ENCODE measurements around the gene MRPL49. TPM values are rescaled to one million over a fixed set of nuclear protein-coding genes. Genes with fewer than 3 reads are reported as not detected.

Gene MRPL49
- total RNA-seq, 4 donors from 2014 or later: 68.1 to 76.2 (median 72.0) TPM

DNA sequence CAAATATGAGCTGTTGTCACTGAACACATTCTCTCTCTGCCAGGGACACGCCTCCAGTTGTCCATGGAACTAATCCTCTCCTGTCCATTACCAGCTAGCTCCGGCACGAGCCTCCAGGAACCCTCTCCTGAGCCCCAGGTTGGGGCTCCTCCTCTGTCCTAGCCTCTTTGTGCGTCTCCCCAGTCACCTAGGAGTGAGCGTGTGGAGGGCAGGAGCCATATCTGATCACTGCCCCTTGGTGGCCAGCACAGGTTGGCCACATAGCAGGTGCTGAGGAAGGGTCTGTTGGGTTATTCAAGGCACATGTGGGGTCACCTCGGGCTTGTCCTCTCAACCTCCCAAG, 9.7 kb downstream of the MRPL49 start:
- peaks cover 50 to 63% (median 51%) of the 10 kb centered on the region in 3 donors for H3K36me3 ChIP-seq
- TF ChIP-seq, protein P1, sequence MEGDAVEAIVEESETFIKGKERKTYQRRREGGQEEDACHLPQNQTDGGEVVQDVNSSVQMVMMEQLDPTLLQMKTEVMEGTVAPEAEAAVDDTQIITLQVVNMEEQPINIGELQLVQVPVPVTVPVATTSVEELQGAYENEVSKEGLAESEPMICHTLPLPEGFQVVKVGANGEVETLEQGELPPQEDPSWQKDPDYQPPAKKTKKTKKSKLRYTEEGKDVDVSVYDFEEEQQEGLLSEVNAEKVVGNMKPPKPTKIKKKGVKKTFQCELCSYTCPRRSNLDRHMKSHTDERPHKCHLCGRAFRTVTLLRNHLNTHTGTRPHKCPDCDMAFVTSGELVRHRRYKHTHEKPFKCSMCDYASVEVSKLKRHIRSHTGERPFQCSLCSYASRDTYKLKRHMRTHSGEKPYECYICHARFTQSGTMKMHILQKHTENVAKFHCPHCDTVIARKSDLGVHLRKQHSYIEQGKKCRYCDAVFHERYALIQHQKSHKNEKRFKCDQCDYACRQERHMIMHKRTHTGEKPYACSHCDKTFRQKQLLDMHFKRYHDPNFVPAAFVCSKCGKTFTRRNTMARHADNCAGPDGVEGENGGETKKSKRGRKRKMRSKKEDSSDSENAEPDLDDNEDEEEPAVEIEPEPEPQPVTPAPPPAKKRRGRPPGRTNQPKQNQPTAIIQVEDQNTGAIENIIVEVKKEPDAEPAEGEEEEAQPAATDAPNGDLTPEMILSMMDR (IDR thresholded peaks at IDR 0.05): no peak
- no peak for TF ChIP-seq POLR2A (IDR thresholded peaks at IDR 0.05)
- no peaks in the 10 kb centered on the region for H3K9me3 ChIP-seq
- H3K27ac ChIP-seq: peak overlapping the region in 1 of 4 donors; percentile 99
- DNase-seq: no peak
- H3K4me1 ChIP-seq: peaks cover 22 to 48% (median 23%) of the 10 kb centered on the region in 3 donors
- intact Hi-C loops (cut with DNase I): no loop called here
- H3K27me3 ChIP-seq: no peaks in the 10 kb centered on the region
- no peak overlapping the region for H3K4me3 ChIP-seq
- 71 to 91% methylated on average over 5 of the region's 6 CpGs for WGBS, 2 donors

DNA sequence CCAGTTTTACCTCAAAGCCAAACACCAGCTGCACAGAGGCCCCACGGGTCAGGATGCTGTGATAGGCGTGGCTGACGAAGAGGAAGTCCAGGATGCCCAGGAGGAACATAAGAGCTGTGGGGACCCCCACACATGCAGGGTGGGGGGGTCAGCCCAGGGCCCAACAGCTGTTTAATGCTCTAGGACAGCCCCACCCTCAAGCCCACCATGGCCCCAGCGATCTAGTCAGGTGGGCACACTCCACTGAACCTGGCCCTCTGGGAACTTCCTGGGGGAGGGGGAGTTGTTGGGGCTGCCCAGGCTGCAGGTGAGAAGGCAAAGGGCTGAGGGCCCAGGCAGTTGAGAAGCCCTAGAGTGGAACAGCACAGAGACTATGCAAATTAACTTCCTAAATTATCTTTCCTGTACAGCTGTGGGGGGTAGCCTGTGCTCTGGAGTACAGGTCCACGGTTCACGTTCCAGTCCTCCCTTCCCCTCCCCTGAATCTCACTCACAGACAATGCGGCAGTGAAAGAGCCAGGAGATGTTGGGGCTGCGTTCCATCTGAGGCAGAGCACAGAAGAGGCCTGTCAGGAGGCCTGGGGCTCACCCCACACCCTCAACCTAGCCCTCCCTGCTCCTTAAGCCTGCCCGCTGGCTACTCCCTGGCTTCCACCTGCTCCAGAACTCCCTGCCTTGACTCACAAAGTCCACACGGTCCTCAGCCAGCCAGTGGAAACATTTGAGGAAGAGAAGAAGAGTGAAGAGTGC, 10.3 kb downstream of the MRPL49 start:
- H3K36me3 ChIP-seq: peaks cover 48 to 57% (median 49%) of the 10 kb centered on the region in 3 donors
- DNase-seq: no peak
- H3K27ac ChIP-seq: peak overlapping the region; percentile 97 to 99 (median 98)
- H3K27me3 ChIP-seq: no peaks in the 10 kb centered on the region
- peaks cover 22 to 50% (median 23%) of the 10 kb centered on the region in 3 donors for H3K4me1 ChIP-seq
- H3K9me3 ChIP-seq: no peaks in the 10 kb centered on the region
- intact Hi-C loops (cut with DNase I): no loop called here
- TF ChIP-seq, protein P1 (IDR thresholded peaks at IDR 0.05): no peak
- TF ChIP-seq POLR2A (IDR thresholded peaks at IDR 0.05): no peak
- WGBS, 2 donors: 56 to 70% methylated on average over 4 to 5 of the region's 10 CpGs
- peak overlapping the region in 2 of 4 donors; percentile 72 to 84 for H3K4me3 ChIP-seq

DNA sequence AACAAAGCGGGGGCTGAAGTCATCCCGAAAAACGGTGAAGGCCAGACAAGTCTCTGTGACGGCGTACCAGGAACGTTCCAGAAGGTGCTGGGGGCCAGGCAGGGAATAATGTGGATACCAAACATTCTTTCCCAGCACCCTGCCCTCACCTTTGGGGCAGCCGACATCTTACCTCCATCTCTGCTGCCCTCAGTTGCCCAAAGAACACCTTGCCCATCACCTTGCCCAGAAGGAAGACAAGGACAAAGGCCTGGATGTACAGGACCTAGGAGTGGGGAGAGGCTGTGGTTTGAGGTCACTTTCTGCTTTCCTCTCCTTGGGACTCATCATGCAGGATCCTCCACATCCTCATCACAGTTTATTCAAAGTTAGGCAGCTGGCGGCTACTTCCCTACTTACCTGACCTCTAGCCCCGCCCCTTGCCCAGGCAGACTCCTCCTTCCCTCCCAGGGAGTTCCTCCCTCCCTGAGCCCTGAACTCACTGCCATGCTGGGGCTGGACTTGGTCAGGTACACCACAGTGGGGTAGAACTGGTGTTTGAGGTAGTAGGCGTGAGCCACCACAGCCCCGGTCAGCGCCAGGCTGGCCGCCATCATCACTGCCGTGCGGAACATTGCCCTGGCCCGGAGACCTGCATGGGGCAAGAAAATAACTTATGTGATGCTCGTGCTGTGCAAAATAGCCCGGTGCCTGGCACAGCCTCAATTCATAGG, 11.0 kb downstream of the MRPL49 start:
- DNase-seq: no peak
- peak overlapping the region; percentile 67 to 84 (median 76) for H3K4me3 ChIP-seq
- WGBS, 2 donors: 39 to 44% methylated on average over 5 to 16 of the region's 18 CpGs
- H3K9me3 ChIP-seq: no peaks in the 10 kb centered on the region
- H3K27ac ChIP-seq: peak overlapping the region; percentile 97 to 99 (median 98)
- peak in 1 of 4 donors; percentile 40 for TF ChIP-seq POLR2A (IDR thresholded peaks at IDR 0.05)
- TF ChIP-seq, protein P1 (IDR thresholded peaks at IDR 0.05): no peak
- peaks cover 22 to 54% (median 23%) of the 10 kb centered on the region in 3 donors for H3K4me1 ChIP-seq
- H3K27me3 ChIP-seq: no peaks in the 10 kb centered on the region
- peaks cover 41 to 50% (median 42%) of the 10 kb centered on the region in 3 donors for H3K36me3 ChIP-seq
- intact Hi-C loops (cut with DNase I): no loop called here

DNA sequence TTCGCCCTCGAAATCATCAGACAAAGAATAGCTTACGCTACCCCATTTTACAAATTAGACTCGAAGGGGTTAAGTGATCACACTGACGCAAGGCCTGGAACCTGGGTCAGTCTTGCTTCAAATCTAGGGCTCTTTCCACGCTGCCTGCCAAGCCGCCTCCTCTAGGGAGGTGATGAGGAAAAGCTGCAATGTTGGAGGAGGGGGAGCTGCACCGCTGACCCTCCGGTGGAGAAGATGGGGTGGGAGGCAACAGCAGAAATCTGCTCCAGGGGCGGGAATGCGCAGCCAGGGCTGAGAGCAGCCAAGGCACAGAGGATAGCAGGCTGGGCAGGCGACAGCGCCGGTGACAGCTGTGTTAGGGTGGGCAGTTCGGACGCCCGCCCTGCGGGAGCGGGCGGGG, 11.6 kb downstream of the MRPL49 start:
- no peak for TF ChIP-seq POLR2A (IDR thresholded peaks at IDR 0.05)
- TF ChIP-seq, protein P1 (IDR thresholded peaks at IDR 0.05): no peak
- no peak for DNase-seq
- peak overlapping the region; percentile 97 to 99 (median 98) for H3K27ac ChIP-seq
- 0 to 2% methylated on average over 9 to 12 of the region's 20 CpGs for WGBS, 2 donors
- H3K4me3 ChIP-seq: peak overlapping the region; percentile 67 to 84 (median 76)
- intact Hi-C loops (cut with DNase I): no loop called here
- no peaks in the 10 kb centered on the region for H3K9me3 ChIP-seq
- H3K4me1 ChIP-seq: peaks cover 22 to 60% (median 23%) of the 10 kb centered on the region in 3 donors
- H3K36me3 ChIP-seq: peaks cover 35 to 44% (median 36%) of the 10 kb centered on the region in 3 donors
- no peaks in the 10 kb centered on the region for H3K27me3 ChIP-seq
